Muscle of arm (tissue), 12 donors: ENCODE results near the gene CCIN. TPM values are rescaled to one million over a fixed set of nuclear protein-coding genes. Genes with fewer than 3 reads are reported as not detected.

Experiments used
- DNase-seq: peaks from one replicate; pipeline ENCODE4 v3.0.0-alpha.2; 2013
- polyA plus RNA-seq, 12 donors: library from polyadenylated mRNA; unstranded; fragments of 120-200 nt; gene quantifications; one replicate each; pipeline ENCODE4 v1.2.1, GENCODE V29; 2013; ENCODE audit not compliant: insufficient read length in 12 of 12

Gene CCIN
- polyA plus RNA-seq, 12 donors: 0.45 to 2.0 (median 0.76) TPM; not detected in 2

- DNase-seq: no peak
Measured at GRCh38 chr9:36189976-36190375, 20.8 kb downstream of the CCIN start.

DNA sequence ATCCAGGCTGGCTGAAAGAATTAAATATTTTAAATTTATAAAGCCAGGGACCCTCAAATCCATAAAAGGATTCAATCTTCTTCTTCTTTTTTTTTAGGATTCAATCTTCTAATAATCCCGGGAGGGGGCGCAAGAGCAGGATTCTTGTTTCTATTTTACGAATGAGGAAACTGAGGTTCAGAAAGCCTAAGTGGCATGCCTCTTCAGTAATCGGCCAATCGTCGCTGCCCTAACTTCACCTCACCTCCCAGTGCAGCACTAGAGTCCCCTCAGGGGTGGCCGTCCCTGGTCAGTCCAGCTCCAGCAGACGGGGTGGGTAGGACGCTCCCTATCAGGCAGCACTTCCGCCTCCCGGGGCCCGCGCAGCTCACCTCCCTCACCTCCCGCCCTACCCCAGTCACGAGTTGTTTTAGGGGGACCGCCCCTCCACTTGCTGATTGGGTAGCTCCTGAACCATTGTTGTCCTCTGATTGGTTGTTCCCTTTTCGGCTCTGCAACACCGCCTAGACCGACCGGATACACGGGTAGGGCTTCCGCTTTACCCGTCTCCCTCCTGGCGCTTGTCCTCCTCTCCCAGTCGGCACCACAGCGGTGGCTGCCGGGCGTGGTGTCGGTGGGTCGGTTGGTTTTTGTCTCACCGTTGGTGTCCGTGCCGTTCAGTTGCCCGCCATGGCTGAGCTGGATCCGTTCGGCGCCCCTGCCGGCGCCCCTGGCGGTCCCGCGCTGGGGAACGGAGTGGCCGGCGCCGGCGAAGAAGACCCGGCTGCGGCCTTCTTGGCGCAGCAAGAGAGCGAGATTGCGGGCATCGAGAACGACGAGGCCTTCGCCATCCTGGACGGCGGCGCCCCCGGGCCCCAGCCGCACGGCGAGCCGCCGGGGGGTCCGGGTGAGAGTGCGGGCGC is 21.5 kb downstream of the CCIN start, which contains the start of gene CLTA:
Gene CLTA, plus strand, starts transcription at position 534 of the 902 bp plus-strand sequence. Its CDS starts 136 bp downstream, at position 670.
- DNase-seq: peak; percentile 97

DNA sequence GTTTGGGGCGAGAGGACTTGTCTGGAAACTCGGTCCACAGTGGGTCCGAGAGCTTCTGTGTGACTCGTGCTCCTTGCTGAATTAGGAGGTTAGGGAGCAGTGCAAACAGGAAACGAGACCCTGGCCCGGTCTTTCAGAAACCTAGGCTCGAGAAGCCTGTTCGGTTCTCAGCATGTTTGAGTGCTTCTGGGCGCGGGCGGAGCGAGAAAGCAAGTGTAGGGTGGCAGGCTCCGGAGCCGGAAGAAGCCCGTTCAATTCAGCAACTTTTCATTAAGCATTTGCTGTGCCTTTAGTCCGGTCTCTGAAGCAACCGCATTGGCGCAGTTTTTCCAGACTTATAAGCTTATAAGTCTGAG is 22.1 kb downstream of the CCIN start:
- DNase-seq: peak; percentile 11

GRCh38 chr9:36191686-36192085 is 22.5 kb downstream of the CCIN start:
- no peak for DNase-seq

DNA sequence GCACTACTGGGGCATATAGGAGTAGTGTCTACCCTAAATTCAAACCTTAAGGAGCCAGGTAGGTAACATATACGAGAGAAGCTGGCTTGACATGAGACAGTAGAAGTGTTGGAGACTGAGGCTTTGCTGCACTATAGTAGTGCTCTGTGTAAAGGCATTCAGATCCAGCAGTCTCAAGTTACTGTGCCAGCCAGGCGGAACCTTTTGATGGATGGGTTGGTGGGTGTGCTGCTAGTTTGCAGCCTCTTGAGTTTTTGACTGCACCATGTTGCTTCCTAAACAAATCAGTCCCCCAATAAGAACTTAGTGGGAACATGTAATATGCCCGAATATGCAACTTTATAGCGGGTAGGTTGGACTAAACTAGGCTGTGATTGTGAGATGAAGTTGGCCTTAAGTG is 23.0 kb downstream of the CCIN start:
- no peak for DNase-seq

GRCh38 chr9:36193023-36193422 is 23.8 kb downstream of the CCIN start:
- no peak for DNase-seq

DNA sequence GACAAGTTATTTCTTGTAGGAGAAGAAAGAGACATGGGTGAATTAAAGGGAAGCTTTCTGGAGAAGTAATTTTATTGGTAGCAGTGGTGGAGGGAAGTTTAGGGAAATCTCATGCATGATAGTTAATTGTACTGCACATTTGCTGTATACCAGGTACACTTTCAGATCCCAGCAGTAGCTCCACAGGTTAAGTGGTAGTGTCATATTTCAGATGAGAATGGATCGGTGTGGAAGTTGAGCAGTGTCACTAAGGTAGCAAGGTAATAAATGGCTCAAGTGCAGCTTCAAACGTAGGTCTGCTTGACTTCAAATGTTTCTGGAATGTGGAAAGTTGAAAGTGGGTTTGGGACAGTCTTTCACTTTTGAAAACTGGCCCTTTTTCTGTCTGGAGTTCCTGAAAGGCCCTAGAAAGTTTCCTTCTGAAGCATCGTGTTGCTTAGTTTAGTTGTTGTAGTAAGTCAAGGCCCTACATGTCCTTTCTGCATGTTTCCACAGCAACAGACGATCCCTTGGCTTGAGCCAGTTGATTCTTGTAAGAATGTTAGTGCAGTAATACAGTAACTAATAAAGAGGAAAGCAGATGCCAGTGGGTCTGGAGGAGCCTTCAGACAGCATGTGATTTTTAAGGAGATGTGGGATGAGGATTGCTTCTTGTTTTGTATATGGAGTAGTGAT is 25.3 kb downstream of the CCIN start:
- peak; percentile 13 for DNase-seq

GRCh38 chr9:36204906-36205547 is 35.8 kb downstream of the CCIN start:
- DNase-seq: no peak

DNA sequence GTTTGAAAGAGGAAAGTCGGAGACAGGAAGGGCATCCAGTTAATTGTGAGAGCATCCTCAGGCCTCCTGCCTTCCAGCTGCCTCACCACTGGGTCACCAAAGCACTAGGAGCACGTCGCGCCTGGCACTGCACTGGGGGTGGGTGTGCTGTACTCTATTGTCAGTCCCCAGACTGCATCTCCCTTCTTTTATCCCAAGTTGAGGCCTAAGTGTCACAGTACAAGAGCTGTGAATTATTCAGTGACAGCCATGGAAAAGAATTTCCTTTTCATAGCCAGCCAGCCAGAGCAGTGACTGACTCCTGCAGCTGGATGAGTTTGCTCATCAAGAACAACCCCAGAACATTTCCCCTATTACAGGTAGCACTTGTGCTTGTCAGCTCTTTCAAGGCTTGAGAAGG is 37.8 kb downstream of the CCIN start:
- DNase-seq: no peak

DNA sequence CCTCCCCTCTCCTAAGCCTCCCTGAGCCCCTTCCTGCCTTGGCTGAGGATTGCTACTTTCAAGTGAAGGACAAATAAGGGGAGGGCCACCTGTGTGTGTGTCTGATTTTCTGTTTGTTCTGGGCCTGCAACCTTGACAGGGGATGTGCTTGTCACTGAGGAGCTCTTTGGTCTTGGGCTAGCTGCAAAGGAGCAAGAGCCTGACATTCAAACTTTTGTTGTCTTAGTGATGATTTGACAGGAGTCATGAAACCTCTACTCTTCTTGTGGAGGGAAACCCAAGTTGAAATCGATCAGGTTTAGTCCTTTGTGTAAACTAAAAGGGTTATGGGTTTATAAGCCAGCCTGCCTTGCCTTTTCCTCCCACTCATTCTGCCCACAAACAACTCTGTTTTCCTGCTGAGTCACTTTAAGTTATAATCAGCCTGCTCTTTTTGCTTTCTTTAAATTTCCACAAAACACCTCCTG is 38.4 kb downstream of the CCIN start:
- no peak for DNase-seq

- no peak for DNase-seq
Measured at GRCh38 chr9:36208521-36209253, 39.5 kb downstream of the CCIN start.

GRCh38 chr9:36210722-36211121 is 41.5 kb downstream of the CCIN start:
- no peak for DNase-seq

GRCh38 chr9:36211510-36211909 is 42.3 kb downstream of the CCIN start:
- DNase-seq: no peak

GRCh38 chr9:36213387-36213786 is 44.2 kb downstream of the CCIN start:
- no peak for DNase-seq

GRCh38 chr9:36213989-36214388 is 44.8 kb downstream of the CCIN start:
- no peak for DNase-seq

- DNase-seq: no peak
Measured at GRCh38 chr9:36214571-36214970, 45.4 kb downstream of the CCIN start.

DNA sequence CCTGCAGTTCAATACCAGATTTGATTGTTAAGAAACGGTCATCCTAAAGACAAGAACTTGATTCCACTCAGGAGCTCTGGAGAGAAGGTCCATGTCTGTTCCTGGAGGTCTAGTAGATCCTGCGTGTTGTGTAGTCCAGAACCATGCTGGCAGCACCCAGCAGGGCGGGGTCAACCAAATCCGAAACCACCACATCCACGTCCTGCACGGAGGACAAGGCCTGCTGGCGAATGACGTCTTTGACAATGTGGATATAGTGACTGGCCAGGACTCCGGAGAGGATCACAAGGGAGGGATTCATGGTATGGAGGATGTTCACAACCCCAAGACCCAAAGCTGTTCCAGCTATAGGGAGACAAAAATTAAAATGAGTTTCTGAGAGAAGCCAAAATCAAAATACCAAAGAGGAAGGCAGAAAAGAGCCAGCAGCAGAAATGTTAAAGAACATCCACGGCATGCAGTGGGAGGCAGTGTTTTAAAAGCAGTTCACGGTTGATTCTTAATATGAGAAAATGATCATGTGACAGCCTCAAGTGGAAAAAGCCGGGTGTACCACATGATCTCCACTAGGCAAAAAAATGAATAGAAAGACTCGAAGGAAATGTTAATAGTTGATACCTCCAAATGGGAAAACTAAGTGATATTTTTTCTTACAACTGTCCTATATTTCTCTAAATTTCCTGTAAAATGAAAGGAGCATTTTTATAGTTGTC is 48.2 kb downstream of the CCIN start:
- DNase-seq: no peak

DNA sequence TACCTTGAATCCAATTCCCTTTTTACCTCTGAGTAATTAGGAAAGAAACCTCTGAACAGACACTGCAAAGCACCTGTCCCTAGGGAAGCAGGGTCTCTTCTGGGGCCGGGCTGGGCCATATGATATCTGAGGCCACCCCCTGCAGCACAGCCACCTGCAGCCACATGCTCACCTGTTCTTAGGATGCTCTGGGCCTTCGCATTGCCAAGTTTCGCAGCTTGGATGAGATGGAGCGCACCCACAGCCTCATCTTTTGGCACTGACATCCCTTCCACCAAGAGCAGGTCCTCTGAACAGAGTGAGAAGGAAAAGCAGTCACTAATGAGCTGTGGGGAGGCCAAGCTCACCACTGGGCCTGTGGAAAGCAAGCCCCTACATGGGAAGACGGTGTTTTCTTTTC is 48.8 kb downstream of the CCIN start:
- DNase-seq: no peak

DNA sequence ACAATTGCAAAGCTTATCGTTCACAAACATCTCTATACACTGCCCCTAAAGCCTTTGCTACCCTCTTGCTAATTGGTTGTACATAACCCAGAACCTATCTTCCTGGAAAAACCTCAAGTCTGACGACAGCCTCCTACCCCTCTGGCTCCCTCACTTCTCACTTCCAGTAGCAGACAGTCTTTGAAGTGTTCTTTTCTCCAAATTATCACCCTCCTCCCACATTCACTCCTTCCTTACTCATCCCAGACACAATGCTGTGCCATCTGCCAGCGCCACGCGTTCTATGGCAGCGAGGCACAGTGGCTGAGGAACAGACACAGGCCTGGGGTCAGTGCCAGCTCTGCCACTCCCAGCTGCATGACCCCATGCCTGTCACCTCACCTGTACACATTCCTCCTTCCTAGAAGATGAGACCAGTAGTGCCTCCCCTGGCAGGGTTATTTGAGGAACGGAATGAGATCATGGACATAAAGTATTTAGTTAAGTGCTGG is 49.3 kb downstream of the CCIN start:
- no peak for DNase-seq
